Pancreas (tissue), 10 donors: Measurements from ENCODE around the gene LPIN3. TPM values are rescaled to one million over a fixed set of nuclear protein-coding genes. Genes with fewer than 3 reads are reported as not detected.

Experiments
- ATAC-seq, 4 donors: fragments of 200-7000 bp; cut with Tn5 transposase; one replicate each; pipeline versions ENCODE4 v1.8.0 to v1.9.1; 2020; ENCODE audit warnings: mild to moderate bottlenecking in 4 of 4, moderate library complexity in 4 of 4
- DNase-seq, 6 donors: peaks; one replicate each; pipeline ENCODE4 v3.0.0-alpha.2; 2020
- FAIRE-seq: peaks from 2 replicates; lab custom pipeline; 2012; peaks lifted over from hg19 to GRCh38; lab: Jason Lieb, UNC
- H3K27ac ChIP-seq, 4 donors: fragments of 200-600 bp; sonication (generic); 1 replicate in 3 of 4; 2 replicates in 1 of 4; pipeline versions ENCODE4 v1.5.0 to v1.8.0; 2020
- H3K27me3 ChIP-seq, 4 donors: fragments of 200-600 bp; one replicate each; pipeline ENCODE4 v1.8.0; 2021
- H3K36me3 ChIP-seq, 3 donors: fragments of 200-600 bp; sonication (generic) in 1 of 3; one replicate each; pipeline versions ENCODE4 v1.5.0 to v1.8.0; 2020 to 2021
- H3K4me1 ChIP-seq, 3 donors: fragments of 200-600 bp; one replicate each; pipeline ENCODE4 v1.8.0; 2021
- H3K4me3 ChIP-seq, 4 donors: fragments of 200-600 bp; sonication (generic) in 2 of 4; one replicate each; pipeline versions ENCODE4 v1.5.0 to v1.8.0; 2020 to 2021
- H3K9me3 ChIP-seq, 4 donors: fragments of 200-600 bp; one replicate each; pipeline ENCODE4 v1.8.0; 2021
- WGBS, 2 donors: extraction: QIAGEN DNeasy Blood & Tissue Kit; methylation state at CpG; one replicate each; pipeline ENCODE4 v1.1.7; 2013; 5-methylcytosine and 5-hydroxymethylcytosine counted together
- intact Hi-C, 3 donors: fragments of 100-400 bp; cut with DNase I; formaldehyde crosslinking; loops; one replicate each; pipeline versions ENCODE4 v1.11.1 to v1.14.2; 2022
- polyA plus RNA-seq, 2 donors: library from polyadenylated mRNA; stranded (reverse); fragments of 200-250 nt; gene quantifications; one replicate each; pipeline ENCODE4 v1.2.3, GENCODE V29; 2013
- total RNA-seq, 6 donors: library from RNA; stranded (reverse); fragmentation: NEBNext Ultra II Directional in 4 of 6; extraction: Animal tissue kit (Norgen Biotek cat#: 25700) in 4 of 6; gene quantifications; one replicate each; pipeline versions ENCODE4 v1.2.1 to v1.2.4, GENCODE V29; 2021 to 2023
- TF ChIP-seq, protein P1 (sequence below), 4 donors: fragments of 200-600 bp; sonication (generic) in 3 of 4; IDR thresholded peaks; one replicate each; pipeline versions ENCODE4 v1.5.0 to v1.8.0; 2021; ENCODE audit warnings: antibody characterized with exemption in 4 of 4
- donor health status: healthy with polysubstance abuse.
- donor health status: DM: no; HTN: no; CAD: no; lungs with moderate emphysema.
- donor health status: DM: no; HTN: no; CAD: no.
- donor health status: control.
- donor health status: control.
- donor health status: Bipolar disorder and iron deficiency.
- donor health status: DM: yes; HTN: yes; CAD: no.
- donor health status: DM: no; HTN: no; CAD: no.
- donor health status: DM: no; HTN: no; CAD: no.
- donor health status: DM: yes; HTN: yes; CAD: no.

Gene LPIN3
- total and polyA plus RNA-seq, 8 donors, result 3.9 to 47.5 (median 8.6) TPM

DNA sequence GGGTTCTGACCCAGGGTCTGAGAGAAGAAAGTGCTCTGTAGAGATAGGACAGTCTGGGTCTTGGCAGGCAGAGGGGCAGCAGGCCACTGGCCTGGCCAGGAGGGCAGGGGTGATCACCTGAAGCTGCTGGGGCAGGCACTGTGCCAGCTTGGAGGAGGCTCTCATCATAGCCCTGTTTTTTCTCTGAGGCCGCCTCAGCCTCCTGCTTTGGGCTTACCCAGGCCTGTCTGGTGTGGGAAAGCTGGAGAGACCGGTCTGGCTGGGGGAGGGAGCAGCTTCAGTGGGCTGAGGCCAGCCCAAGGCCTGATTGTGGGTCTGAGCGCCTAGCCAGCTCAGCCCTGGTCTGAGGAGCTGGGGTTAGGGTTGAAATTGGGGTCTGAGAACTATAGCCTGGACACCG is 3.9 kb downstream of the LPIN3 start:
- WGBS, 2 donors, result 82 to 84% methylated on average over 4 of the region's 4 CpGs
- intact Hi-C loops, result loop anchor here in 2 of 3 donors (5.0 to 10.0 kb wide), 2 partner anchors 172 to 370 kb away; no protein-coding TSS in a partner anchor

GRCh38 chr20:41344938-41345728 is 4.5 kb downstream of the LPIN3 start:
- FAIRE-seq, result no peak
- TF ChIP-seq, protein P1, sequence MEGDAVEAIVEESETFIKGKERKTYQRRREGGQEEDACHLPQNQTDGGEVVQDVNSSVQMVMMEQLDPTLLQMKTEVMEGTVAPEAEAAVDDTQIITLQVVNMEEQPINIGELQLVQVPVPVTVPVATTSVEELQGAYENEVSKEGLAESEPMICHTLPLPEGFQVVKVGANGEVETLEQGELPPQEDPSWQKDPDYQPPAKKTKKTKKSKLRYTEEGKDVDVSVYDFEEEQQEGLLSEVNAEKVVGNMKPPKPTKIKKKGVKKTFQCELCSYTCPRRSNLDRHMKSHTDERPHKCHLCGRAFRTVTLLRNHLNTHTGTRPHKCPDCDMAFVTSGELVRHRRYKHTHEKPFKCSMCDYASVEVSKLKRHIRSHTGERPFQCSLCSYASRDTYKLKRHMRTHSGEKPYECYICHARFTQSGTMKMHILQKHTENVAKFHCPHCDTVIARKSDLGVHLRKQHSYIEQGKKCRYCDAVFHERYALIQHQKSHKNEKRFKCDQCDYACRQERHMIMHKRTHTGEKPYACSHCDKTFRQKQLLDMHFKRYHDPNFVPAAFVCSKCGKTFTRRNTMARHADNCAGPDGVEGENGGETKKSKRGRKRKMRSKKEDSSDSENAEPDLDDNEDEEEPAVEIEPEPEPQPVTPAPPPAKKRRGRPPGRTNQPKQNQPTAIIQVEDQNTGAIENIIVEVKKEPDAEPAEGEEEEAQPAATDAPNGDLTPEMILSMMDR (IDR thresholded peaks at IDR 0.05), result no peak
- Histone ChIP-seq H3K27me3 (no peaks in the 10 kb centered on the region), H3K4me1 (peaks cover 0 to 8% (median 0%) of the 10 kb centered on the region in 3 donors), H3K36me3 (peaks cover 0 to 4% (median 0%) of the 10 kb centered on the region in 3 donors), H3K4me3 (no peak overlapping the region), H3K27ac (no peak overlapping the region), H3K9me3 (no peaks in the 10 kb centered on the region)
- DNase-seq, result no peak
- WGBS, 2 donors, result 87 to 89% methylated on average over 11 of the region's 11 CpGs
- intact Hi-C loops, result loop anchor here in 2 of 3 donors (5.0 to 10.0 kb wide), 2 partner anchors 173 to 370 kb away; no protein-coding TSS in a partner anchor
- ATAC-seq, result no peak

More for the DNA sequence above, 3.9 kb downstream of the LPIN3 start:
- H3K36me3 ChIP-seq, result no peaks in the 10 kb centered on the region
- H3K9me3 ChIP-seq, result no peaks in the 10 kb centered on the region
- FAIRE-seq (no peak), ATAC-seq (no peak), DNase-seq (peak in 1 of 6 donors; percentile 64)
- no peak overlapping the region for H3K4me3 ChIP-seq
- peaks cover 0 to 11% (median 0%) of the 10 kb centered on the region in 3 donors for H3K4me1 ChIP-seq
- H3K27me3 ChIP-seq, result no peaks in the 10 kb centered on the region
- TF ChIP-seq, protein P1 (IDR thresholded peaks at IDR 0.05), result no peak
- H3K27ac ChIP-seq, result no peak overlapping the region

DNA sequence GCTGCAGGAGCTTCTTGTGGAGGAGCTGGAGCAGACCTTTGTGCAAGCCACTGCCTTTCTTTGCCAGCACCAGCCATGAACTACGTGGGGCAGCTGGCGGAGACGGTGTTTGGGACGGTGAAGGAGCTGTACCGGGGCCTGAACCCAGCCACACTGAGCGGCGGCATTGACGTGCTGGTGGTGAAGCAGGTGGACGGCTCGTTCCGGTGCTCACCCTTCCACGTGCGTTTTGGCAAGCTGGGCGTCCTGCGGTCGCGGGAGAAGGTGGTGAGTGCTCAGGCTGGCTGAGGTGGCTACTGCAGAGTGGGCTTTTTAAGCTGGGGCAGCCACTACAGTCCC is 5.1 kb downstream of the LPIN3 start:
- FAIRE-seq (no peak), ATAC-seq (no peak), DNase-seq (no peak)
- WGBS, 2 donors, result 89 to 91% methylated on average over 17 of the region's 17 CpGs
- TF ChIP-seq, protein P1 (IDR thresholded peaks at IDR 0.05), result no peak
- Histone ChIP-seq H3K9me3 (no peaks in the 10 kb centered on the region), H3K36me3 (peaks cover 0 to 7% (median 0%) of the 10 kb centered on the region in 3 donors), H3K27ac (no peak overlapping the region), H3K4me1 (peaks cover 0 to 8% (median 0%) of the 10 kb centered on the region in 3 donors), H3K27me3 (no peaks in the 10 kb centered on the region), H3K4me3 (no peak overlapping the region)
- intact Hi-C loops, result loop anchor here in 1 of 3 donors (10.0 kb wide), 1 partner anchor 371 kb away; no protein-coding TSS in a partner anchor

DNA sequence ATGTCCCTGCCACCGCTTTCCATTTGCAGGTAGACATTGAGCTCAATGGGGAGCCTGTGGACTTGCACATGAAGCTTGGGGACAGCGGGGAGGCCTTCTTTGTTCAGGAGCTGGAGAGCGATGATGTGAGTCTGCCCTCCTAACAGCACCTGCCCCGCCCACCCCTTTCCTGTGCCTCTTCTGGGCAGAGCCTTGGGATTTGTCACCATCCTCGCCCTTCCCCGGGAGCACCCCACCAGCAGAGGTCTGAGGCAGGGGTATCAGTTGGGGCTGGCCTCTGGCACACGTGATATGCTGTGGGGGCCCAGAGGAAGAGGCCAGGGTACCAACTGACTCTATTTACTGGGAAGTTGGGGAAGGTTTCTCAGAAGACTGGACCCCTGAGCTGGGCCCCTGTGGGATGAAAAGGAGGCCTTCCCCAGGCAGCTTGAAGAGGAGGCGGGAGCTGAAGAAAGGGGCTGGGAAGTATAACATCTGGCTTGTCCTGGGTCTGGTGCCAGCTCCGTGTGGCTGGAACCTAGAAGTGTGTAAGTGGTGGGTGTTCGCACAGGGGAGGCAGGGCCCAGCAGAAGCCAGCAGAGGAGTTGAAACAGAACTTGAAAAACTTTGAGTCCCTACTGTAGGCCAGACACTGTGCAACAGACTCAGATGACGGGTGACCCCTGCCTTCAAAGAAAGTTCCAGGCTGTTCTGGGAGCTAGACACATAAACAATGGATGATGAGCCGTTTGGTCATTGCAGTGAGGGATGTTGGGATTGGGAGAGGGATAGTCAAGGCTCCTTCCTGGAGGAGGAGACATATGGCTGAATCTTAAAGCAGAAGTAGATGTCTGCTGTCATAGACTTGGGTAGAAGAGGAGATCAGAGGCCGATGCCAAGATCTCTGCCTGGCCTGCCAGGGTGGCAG is 7.2 kb downstream of the LPIN3 start:
- Histone ChIP-seq H3K4me1 (peaks cover 0 to 3% (median 0%) of the 10 kb centered on the region in 3 donors), H3K4me3 (no peak overlapping the region), H3K9me3 (no peaks in the 10 kb centered on the region), H3K27me3 (no peaks in the 10 kb centered on the region), H3K27ac (no peak overlapping the region), H3K36me3 (peaks cover 0 to 13% (median 0%) of the 10 kb centered on the region in 3 donors)
- peak in 3 of 4 donors; percentile 48 to 82 (median 56) for ATAC-seq
- intact Hi-C loops, result loop anchor here in 1 of 3 donors (10.0 kb wide), 1 partner anchor 373 kb away; no protein-coding TSS in a partner anchor
- 76 to 78% methylated on average over 13 of the region's 13 CpGs for WGBS, 2 donors
- TF ChIP-seq, protein P1 (IDR thresholded peaks at IDR 0.05), result no peak
- peak in 1 of 6 donors; percentile 37 for DNase-seq
- no peak for FAIRE-seq
